ENCODE data around the gene MADD.

- TF ChIP-seq POLR2A (IDR thresholded peaks at IDR 0.05) (no peak), CTCF (IDR thresholded peaks at IDR 0.05) (no peak)
Observed at GRCh38 chr11:47324520-47324919, 54.6 kb downstream of the MADD start.

Data from heart left ventricle (tissue), 13 donors.